ENCODE measurements around the gene NHP2.

DNA sequence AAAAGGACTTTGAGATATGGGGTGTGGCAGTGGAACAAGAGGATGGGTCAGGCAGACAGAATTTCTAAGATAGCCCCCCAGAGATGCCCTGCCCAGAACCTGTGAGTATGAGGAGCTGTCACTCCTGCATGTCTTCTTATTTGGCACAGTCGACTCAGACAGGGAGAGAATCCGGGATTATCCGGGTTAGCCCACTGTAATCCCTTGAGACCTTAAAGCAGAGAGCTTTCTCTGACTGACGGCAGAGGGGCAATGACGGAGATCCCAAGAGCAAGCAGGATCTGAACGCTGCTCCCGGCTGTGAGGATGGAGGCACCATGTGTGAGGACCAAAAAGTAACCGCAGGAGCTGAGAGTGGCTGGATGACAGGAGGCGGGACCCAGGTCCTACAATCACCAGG lies 8.8 kb upstream of the NHP2 start:
- TF ChIP-seq CTCF (IDR thresholded peaks at IDR 0.05), result no peak
- TF ChIP-seq POLR2A (IDR thresholded peaks at IDR 0.05), result no peak
- TF ChIP-seq POLR2AphosphoS5 (IDR thresholded peaks at IDR 0.05), result no peak
- TF ChIP-seq EP300 (IDR thresholded peaks at IDR 0.05; ENCODE audit: low read depth), result no peak
